Activated CD8-positive, alpha-beta memory T cell treated with anti-CD3 and anti-CD28 coated beads for 48 hours (primary cell): Measurements from ENCODE around the gene PPP2CA.
"Not testable (repeated sequence)": the region's sequence is repeated elsewhere in the genome, so short reads cannot be mapped to it uniquely, and the experiment has no call there.

Experiments
- DNase-seq, 3 experiments: peaks; one replicate each; pipeline ENCODE4 v3.0.0-alpha.2; 2020; ENCODE audit warnings: low read depth in 2 of 3, low spot score in 2 of 3

Gene PPP2CA

DNA sequence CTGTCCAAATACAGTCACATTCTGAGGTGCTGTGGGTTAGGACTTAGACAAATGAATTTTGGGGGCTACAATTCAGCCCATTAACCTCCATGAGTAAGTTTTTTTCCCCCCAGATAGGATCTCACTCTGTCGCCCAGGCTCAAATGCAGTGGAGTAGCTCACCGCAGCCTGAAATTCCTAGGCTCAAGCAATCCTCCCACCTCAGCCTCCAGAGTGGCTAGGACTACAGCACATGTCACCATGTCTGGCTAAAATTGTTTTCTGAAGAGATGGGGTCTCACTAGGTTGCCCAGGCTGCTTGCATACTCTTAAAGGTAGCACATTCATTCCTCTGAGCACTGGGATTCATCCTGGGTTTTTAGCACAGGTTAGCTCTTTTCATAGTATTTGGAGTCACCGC is 22.2 kb downstream of the PPP2CA start:
- no peak for DNase-seq

GRCh38 chr5:134195666-134196065 is 30.2 kb downstream of the PPP2CA start:
- DNase-seq: no peak

DNA sequence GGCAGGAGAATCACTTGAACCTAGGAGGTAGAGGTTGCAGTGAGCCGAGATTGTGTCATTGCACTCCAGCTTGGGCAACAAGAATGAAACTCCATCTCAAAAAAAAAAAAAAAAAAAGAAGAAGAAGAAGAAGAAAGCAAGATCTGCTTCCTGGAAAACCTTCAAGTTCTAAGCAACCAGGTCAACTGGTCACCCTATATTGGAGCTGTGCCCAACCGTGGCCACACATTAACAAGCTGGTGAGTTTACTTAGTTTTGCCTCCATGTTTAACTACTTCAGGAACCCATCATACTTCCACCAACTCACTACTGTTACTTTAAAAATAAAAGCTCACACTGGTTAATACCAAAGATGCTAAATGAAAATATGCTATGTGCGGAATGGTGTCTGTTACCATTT is 36.8 kb downstream of the PPP2CA start:
- no peak for DNase-seq

- no peak for DNase-seq
Measured at GRCh38 chr5:134188092-134188491, 37.8 kb downstream of the PPP2CA start.

DNA sequence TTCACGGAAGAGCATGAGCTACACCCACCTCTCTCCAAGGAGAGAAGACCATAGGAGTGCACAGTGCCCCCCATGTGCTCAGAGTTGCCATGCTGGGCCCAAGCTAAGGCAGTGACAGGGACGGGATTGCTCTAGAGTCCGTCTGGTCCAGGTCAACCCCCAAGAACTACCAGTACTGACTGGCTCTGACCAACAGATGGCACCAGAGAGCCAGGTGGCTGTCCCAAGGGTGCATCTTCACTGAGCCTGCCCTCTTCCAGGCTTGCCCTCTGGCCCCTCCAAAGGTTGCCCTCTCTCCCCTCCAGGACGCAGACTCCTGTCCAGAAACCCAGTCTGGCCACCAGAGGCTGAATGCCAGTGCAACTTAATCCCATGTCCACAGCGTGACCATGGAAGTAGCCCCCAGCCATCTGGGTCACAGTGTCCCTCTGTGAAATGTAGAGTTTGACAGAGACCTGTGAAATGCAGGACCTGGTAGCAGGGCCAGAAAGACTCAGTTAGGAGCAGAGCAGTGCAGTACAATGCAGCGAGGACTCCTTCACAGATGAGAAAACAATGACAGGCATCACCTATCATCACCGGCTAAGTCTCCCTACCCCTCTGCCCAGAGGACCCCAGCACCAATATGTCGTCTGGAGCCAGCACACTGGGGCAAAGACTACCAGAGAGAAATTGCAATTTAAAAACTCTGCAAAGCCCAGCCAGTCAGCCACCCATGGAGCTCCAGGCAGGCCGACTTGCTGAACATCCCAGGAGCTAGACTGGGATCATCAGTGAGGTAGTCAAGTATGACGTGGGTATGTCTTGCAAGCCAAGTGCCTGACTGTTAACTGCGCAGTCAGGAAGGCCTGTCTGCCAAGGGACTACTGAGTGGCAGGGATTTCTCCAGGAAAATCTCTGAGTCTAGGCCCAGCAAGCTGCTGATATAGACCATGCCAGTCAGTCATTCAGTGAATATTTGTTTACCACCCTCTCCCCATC is 41.4 kb downstream of the PPP2CA start:
- peak in 2 of 3 experiments; percentile 54 to 55 for DNase-seq

GRCh38 chr5:134183481-134183880 is 42.4 kb downstream of the PPP2CA start:
- DNase-seq: no peak

DNA sequence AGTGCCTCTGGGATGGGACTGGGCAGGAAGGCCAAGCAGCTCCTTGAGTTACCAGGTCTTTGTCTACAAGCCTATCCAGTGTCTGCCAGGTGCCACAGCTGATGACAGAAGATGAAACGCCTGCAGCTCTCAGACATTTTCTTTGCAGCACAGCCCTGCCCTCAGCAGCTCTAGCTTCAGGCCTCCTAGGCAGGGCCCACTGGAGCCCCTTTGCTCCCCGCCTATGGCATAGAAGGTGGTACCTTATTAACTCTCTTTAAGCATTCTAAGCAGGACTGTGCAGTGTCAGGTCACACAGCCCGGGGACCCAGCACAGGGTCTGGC is 47.8 kb downstream of the PPP2CA start:
- DNase-seq: no peak

GRCh38 chr5:134177369-134178095 is 48.3 kb downstream of the PPP2CA start:
- no peak for DNase-seq

GRCh38 chr5:134176511-134177368 is 49.1 kb downstream of the PPP2CA start, which contains the start of gene SKP1:
Gene SKP1 (minus strand): TSS chr5:134176950. CDS start chr5:134174022, 2,928 bp downstream.
- peak; percentile 74 to 85 (median 84) for DNase-seq

DNA sequence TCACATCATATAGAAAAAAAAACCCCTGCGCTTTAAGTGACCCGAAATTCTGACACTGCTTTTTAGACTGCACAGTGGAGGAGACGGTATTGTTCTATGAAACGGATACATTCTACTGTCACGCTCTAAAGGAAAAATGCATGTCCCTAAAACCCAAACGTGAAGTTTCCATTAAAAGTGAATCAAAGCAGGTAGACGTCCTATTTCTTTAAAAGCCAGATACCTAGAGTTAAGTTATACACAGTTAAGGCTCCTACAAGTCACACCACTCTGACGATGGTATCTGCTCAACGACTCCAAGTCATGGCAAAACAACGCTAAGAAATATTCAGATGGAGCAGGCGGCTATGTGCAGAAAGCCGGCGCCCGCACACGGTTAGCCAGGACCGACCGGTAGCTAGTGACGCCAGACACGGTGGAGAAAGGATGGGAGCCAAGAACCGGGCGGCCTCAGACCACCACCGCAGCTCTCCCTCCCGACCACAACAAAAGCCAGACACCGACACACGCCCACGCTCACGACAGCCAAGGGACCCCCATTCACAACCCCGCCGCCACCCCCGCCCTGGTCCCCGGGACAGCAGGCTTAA is 49.9 kb downstream of the PPP2CA start:
- peak in 1 of 3 experiments; percentile 11 for DNase-seq

DNA sequence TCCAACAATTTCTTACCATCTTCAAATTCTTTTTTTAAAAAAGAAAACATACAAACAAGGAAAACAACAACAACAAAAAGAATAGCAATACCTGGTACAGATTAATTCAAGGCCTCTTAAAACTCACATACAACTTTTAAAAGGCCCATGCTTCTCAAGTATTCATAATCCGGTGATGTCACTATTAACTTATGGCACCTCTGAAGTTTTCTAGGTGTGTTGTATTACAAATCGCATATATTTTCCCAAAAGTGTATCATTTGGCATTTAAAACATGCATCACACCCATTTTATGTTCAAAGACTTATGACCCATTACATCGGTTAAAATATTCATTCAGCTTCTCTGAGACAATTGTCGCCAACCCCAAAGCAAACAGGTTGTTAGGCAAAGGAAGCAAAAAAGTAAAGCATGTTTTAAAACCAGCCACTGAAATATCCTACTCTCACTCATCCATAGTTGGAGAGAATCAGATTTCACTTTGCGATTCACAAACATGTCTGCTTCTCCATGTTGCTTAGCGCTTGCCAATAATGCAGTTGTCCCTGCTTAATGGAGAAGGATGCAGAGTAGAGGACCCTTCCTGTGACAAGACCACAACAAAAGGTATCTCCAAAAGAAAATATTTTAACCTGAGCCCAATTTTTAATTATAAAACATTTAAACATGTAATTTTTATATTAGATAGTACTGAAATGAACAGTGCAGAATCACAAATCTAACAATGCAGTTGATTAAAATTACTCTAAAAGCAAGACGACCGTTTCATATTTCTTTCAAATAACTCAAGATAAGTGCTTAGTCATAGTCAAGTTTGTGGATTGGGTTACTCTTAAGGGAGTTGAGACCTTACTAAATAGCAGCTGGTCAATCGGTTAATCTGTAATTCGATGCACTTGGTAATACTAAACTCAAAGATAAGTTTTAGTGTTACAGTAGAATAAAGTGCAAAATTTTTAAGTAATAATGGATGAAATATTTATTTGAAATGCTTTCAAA is 50.7 kb downstream of the PPP2CA start:
- no peak for DNase-seq

DNA sequence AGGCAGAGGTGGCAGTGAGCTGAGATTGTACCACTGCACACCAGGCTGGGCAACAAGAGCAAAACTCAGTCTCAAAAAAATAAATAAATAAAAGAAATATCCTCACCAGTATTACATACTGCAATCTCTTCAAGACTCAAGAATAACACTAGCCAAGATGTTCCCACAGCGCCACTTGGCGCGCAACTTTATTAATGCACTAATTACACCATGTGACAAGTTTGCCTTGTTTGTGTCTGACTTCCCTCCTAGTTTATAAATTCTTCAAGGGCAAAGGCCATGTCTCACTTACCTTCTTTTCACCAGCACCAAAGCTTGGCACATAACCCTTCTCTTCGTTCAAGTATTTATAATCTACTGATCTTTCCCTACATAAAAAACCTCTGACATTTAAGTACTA is 53.9 kb downstream of the PPP2CA start:
- DNase-seq: no peak

GRCh38 chr5:134162592-134162991 is 63.3 kb downstream of the PPP2CA start:
- DNase-seq: no peak

GRCh38 chr5:134161513-134162395 is 64.1 kb downstream of the PPP2CA start:
- DNase-seq: no peak

- DNase-seq: no peak
Measured at GRCh38 chr5:134153657-134154056, 72.2 kb downstream of the PPP2CA start.

GRCh38 chr5:134153241-134153640 is 72.6 kb downstream of the PPP2CA start:
- no peak for DNase-seq

- not testable (repeated sequence) for DNase-seq
Measured at GRCh38 chr5:134152173-134152832, 73.6 kb downstream of the PPP2CA start.

GRCh38 chr5:134151723-134152122 is 74.2 kb downstream of the PPP2CA start:
- no peak for DNase-seq
